ENCODE measurements around the gene CYTH4.

GRCh38 chr22:37354670-37355069 is 72.4 kb downstream of the CYTH4 start:
- TF ChIP-seq CTCF (IDR thresholded peaks at IDR 0.05; ENCODE audit: low read depth, low read length, missing input control): no peak
- TF ChIP-seq SP1 (IDR thresholded peaks at IDR 0.05): no peak
- no peak for TF ChIP-seq MAX (IDR thresholded peaks at IDR 0.05)
- TF ChIP-seq REST (IDR thresholded peaks at IDR 0.05): no peak
- no peak for TF ChIP-seq GABPA (IDR thresholded peaks at IDR 0.05 in 1 of 2, conservative IDR thresholded peaks at IDR 0.05 in 1 of 2)
- no peak for TF ChIP-seq YY1 (IDR thresholded peaks at IDR 0.05)
- no peak for TF ChIP-seq ATF3 (IDR thresholded peaks at IDR 0.05)
- no peak for TF ChIP-seq TAF1 (conservative IDR thresholded peaks at IDR 0.05)
- no peak for TF ChIP-seq NR2F2 (IDR thresholded peaks at IDR 0.05)
- no peak for TF ChIP-seq FOXA1 (IDR thresholded peaks at IDR 0.05)
- no peak for TF ChIP-seq ZBTB33 (IDR thresholded peaks at IDR 0.05)
